ENCODE data around the gene CYP4F8.

The CYP4F8 gene

DNA sequence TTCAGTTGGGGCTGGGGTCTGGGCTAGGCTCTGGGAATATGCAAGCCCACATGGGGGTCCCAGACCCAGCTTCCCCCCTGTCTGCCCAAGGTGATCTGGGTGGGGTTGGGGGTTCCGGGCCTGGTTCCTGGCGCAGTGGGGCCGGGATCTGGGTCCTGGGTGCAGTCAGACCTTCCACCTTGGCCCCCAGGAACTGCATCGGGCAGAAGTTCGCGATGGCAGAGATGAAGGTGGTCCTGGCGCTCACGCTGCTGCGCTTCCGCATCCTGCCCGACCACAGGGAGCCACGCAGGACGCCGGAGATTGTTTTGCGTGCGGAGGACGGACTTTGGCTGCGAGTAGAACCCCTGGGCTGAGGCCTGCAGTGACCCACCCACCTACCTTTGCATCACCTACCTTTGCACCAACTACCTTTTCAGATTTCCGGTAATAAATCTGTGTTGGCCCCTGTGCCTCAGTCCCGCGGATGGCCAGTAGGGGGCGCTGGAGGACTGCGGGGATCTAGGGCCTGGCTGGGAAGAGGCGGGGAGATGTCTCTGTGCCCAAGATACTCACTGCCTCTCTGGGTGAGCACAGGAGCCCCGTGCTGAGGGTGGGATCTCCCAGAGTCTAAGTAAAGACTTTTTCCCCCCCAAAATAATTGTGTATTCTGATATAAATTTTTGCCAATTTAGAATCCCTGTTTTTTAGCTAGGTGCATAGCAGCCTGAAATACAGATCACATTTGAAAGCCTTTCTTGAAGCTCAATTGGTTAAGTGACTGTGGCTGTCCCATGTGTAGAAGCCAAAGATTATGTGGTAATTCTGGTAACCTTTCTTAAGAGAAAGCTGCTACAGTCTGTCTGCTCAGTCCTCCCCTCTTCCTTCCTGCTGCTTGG lies 14.2 kb downstream of the CYP4F8 start:
- no peak for TF ChIP-seq ZFX (IDR thresholded peaks at IDR 0.05)
- TF ChIP-seq, protein P1, sequence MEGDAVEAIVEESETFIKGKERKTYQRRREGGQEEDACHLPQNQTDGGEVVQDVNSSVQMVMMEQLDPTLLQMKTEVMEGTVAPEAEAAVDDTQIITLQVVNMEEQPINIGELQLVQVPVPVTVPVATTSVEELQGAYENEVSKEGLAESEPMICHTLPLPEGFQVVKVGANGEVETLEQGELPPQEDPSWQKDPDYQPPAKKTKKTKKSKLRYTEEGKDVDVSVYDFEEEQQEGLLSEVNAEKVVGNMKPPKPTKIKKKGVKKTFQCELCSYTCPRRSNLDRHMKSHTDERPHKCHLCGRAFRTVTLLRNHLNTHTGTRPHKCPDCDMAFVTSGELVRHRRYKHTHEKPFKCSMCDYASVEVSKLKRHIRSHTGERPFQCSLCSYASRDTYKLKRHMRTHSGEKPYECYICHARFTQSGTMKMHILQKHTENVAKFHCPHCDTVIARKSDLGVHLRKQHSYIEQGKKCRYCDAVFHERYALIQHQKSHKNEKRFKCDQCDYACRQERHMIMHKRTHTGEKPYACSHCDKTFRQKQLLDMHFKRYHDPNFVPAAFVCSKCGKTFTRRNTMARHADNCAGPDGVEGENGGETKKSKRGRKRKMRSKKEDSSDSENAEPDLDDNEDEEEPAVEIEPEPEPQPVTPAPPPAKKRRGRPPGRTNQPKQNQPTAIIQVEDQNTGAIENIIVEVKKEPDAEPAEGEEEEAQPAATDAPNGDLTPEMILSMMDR (conservative IDR thresholded peaks at IDR 0.05): peak; percentile 98
- no peak overlapping the region for H3K27ac ChIP-seq

DNA sequence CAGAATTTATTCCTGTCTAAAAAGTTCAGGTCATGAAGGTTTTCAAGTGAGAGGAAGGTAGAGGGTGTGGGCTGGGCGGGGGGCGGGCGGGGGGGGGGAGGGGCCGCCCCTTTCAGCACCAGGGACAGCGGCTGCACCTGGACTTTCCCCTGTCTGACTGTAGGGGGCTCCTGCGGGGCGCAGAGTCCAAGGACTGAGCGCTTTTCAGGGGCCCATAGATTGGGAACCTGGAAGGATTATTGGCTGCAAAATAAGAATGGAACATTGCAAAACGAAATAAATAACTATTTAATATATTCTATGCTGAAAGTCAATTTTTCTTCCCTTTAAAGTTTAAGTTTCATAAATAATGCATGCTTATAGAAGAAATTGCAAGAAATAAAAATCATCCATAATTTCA lies 16.8 kb downstream of the CYP4F8 start:
- TF ChIP-seq ZFX (IDR thresholded peaks at IDR 0.05): no peak
- TF ChIP-seq, protein P1 (conservative IDR thresholded peaks at IDR 0.05): peak; percentile 88
- no peak overlapping the region for H3K27ac ChIP-seq

DNA sequence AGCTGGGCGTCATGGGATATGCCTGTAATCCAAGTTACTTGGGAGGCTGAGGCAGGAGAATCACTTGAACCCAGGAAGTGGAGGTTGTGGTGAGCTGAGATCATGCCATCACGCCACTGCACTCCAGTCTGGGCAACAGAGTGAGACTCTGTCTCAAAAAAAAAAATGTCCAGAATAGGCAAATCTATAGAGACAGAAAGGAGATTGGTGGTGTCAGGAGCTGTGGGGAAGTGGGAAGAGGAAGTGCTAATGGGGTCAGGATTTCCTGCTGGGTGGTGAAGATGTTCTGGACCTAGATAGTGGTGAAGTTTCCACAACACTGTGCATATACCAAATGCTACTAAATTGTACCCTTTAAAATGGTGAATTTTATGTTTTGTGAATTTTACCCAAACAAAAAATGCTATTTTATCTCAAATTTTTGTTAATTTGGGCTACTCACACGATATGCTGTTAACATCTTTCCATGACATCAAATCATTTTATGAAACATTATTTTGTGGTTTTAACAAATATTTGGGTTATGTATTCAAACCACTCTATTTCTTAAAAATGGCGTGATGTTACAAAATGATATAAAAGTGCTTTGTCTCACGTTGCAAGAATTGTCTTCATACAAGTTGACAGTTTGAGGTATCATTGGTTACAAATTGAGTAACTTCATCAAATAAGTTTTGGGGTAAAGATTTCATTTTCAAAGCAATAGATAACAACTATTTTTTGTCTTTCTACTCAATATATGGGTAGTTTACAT lies 18.2 kb downstream of the CYP4F8 start:
- no peak overlapping the region for H3K27ac ChIP-seq
- TF ChIP-seq, protein P1 (conservative IDR thresholded peaks at IDR 0.05): no peak
- no peak for TF ChIP-seq ZFX (IDR thresholded peaks at IDR 0.05)

DNA sequence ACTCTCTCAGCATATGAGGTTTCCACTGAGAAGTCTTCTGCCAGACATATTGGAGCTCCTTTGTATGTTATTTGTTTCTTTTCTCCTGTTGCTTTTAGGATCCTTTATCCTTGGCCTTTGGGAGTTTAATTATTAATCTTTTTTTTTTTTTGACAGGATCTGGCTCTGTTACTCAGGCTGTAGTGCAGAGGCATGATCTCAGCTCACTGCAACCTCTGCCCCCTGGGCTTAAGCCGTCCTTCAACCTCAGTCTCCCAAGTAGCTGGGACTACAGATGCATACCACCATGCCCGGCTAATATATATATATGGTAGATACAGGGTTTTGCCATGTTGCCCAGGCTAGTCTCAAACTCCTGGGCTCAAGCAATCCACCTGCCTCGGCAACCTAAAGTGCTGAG lies 19.1 kb downstream of the CYP4F8 start:
- H3K27ac ChIP-seq: no peak overlapping the region
- TF ChIP-seq ZFX (IDR thresholded peaks at IDR 0.05): no peak
- TF ChIP-seq, protein P1 (conservative IDR thresholded peaks at IDR 0.05): no peak

DNA sequence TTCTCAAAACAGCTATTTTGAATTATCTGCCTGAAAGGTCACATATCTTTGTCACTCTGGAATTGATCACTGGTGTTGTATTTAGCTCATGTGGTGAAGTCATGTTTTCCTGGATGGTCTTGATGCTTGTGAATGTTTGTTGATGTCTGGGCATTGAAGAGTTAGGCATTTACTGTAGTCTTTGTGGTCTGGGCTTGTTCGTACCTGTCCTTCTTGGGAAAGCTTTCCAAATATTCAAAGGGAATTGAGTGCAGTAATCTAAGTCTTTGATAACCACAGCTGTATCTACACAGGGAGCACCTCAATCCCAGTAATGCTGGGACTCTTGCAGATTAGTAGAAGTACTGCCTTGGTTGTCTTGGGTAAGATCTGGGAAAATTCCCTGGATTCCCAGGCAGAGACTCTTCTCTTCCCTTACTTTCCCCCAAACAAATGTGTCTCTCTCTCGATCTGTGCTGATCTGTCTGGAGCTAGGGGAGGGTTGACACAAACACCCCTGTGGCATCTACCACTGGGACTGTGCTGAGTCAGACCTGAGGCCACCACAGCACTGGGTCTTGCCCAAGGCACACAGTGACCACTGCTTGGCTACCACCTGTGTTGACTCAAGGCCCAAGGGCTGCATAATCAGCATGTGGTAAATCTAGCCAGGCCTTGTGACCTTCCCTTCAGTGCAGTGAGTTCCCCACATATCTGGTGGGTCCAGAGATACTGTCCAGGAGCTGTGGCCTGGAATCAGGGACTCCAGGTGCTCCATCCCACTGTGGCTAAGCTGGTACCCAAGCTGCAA lies 20.2 kb downstream of the CYP4F8 start:
- no peak overlapping the region for H3K27ac ChIP-seq
- TF ChIP-seq, protein P1 (conservative IDR thresholded peaks at IDR 0.05): no peak
- no peak for TF ChIP-seq ZFX (IDR thresholded peaks at IDR 0.05)

DNA sequence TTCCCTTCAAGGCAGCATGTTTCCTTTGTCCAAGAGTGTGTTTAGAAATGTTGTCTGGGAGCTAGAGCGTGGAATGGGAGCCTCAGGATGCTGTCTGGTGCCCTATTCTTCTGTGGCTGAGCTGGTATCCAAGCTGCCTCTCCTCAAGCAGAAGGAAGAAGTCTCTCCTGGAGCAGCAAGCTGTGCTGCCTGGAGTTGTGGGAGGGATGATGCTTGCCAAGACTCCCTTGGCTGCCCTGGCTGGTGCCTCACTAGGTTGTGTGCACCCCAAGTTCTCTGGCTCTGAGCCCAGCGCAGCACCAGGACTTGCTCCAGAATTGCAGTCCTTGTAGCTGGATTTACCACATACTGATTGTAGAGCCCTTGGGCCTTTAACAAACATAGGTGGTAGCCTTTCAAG lies 21.0 kb downstream of the CYP4F8 start:
- TF ChIP-seq, protein P1 (conservative IDR thresholded peaks at IDR 0.05): no peak
- no peak for TF ChIP-seq ZFX (IDR thresholded peaks at IDR 0.05)

More for the DNA sequence above, 21.0 kb downstream of the CYP4F8 start:
- H3K27ac ChIP-seq: no peak overlapping the region

Data from C4-2B (cell line).